ENCODE data around the gene SNAPC2.
"Not testable (repeated sequence)": the region's sequence is repeated elsewhere in the genome, so short reads cannot be mapped to it uniquely, and the experiment has no call there.

Gene SNAPC2

GRCh38 chr19:7926727-7927604, 6.8 kb downstream of the SNAPC2 start:
- Histone ChIP-seq H3K36me3 (peaks cover 17% of the 10 kb centered on the region), H3K27me3 (peaks cover 31% of the 10 kb centered on the region), H3K9me3 (no peaks in the 10 kb centered on the region), H3K27ac (no peak overlapping the region), H3K4me1 (ENCODE audit: control insufficient read depth in 1 of 2, insufficient read depth in 1 of 2, low read depth in 1 of 2, low read length in 1 of 2) (peaks cover 5 to 18% of the 10 kb centered on the region in 2 experiments), H3K4me3 (ENCODE audit: low read depth in 1 of 2, low read length in 1 of 2) (no peak overlapping the region)
- no peak for TF ChIP-seq CTCF (IDR thresholded peaks at IDR 0.05)

DNA sequence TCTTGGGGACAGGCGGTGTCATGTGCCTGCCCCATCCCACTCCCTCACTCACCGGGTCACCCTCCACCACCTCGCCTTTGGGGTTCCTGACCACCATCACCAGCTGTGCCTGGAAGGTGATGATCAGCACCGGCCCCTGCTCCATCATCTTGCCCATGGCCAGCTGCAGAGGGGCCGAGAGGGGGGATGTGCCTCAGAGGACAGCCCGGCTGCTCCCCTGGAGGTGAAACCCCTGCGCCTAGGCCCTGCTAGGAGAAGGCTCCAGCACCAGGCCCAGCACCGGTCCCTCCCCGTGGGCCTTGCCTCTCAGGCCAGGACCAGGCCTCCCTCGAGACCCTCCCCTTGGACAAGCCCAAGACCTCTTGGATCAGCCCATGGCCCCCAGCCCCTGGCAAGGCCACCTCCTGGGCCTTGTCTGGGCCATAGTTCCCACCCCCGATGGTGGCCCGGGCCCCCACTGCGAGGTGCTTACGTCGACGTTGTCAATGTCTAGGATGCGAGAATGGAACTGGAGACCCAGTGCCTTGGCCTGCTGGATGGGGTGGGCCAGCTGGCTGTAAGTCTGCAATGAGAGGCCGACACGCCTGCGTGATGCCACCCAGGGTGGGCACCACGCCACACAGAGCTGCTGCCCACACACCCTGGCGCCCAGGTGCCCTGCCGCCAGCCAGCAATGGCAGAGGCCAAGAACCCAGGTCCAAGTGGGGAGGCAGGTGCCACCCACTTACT, 7.6 kb downstream of the SNAPC2 start:
- Histone ChIP-seq H3K27me3 (peaks cover 31% of the 10 kb centered on the region), H3K4me1 (ENCODE audit: control insufficient read depth in 1 of 2, insufficient read depth in 1 of 2, low read depth in 1 of 2, low read length in 1 of 2) (peaks cover 5 to 14% of the 10 kb centered on the region in 2 experiments), H3K4me3 (ENCODE audit: low read depth in 1 of 2, low read length in 1 of 2) (no peak overlapping the region), H3K27ac (no peak overlapping the region), H3K36me3 (peaks cover 25% of the 10 kb centered on the region), H3K9me3 (no peaks in the 10 kb centered on the region)
- TF ChIP-seq CTCF (IDR thresholded peaks at IDR 0.05) = no peak

DNA sequence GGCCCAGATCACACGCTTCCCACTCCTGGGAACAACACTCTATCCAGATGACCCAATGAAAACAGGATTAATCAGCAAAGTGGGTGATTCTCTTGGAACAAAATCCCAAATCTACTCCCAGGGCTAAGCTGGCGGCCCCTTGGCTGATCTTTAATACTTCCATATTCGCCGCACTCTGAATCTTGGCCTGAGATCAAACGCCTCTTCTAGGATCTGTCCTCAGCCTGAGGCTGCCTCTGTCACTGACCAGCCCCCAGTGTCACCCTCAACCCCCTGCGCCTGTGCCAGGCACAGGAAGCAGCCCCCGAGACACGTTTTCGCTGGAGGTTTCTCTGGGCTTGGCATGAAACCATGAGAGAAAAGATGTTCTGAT, 8.2 kb downstream of the SNAPC2 start:
- peaks cover 30% of the 10 kb centered on the region for H3K36me3 ChIP-seq
- no peak overlapping the region for H3K4me3 ChIP-seq (ENCODE audit: low read depth in 1 of 2, low read length in 1 of 2)
- peaks cover 5 to 14% of the 10 kb centered on the region in 2 experiments for H3K4me1 ChIP-seq (ENCODE audit: control insufficient read depth in 1 of 2, insufficient read depth in 1 of 2, low read depth in 1 of 2, low read length in 1 of 2)
- TF ChIP-seq CTCF (IDR thresholded peaks at IDR 0.05) = no peak
- peaks cover 31% of the 10 kb centered on the region for H3K27me3 ChIP-seq
- no peak overlapping the region for H3K27ac ChIP-seq
- H3K9me3 ChIP-seq = no peaks in the 10 kb centered on the region

DNA sequence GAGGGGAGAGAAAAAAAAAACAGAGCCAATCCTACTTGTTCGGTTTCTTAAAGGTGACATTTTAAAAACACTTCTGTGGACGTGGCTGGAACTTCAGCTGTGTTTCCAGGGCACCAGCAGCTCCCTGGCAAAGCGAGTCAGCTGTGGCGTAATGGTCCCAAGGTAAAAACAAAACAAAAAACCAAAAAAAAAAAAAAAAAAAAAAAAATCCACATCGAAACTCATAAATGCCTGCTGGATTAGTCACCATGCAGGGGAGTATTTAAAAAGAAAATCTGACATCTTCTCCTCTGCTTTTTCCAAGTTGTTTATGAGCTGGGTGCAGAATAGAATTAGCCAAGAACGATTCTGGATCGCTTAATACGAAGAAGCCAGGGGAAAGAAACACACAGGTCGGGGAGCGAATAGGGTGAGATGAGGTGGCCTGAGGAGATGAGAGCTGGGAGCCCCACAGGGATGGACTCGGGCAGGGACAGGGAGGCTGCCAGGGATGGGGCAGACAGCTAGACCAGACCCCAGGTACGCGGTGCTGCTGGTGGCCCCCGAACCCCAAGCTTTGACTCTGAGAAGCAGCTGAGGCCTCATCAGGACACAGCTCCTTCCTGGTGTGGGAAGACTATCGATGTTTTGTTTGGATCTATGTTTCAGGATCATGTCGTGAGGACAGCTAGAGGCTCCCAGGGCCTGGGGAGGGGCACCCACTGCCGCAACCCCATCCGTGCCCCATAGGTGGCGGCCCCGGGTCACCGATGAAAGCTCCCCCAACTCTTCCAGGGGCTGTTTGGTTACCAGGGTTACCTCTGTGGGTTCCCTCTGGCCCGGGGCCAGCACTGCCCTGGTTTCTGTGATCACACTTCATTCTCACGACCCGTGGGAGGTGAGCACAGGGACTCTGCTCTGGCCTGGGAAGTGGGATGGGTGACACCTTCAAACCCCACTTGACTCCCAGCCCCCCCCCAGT, 8.9 kb downstream of the SNAPC2 start:
- peaks cover 5 to 14% of the 10 kb centered on the region in 2 experiments for H3K4me1 ChIP-seq (ENCODE audit: control insufficient read depth in 1 of 2, insufficient read depth in 1 of 2, low read depth in 1 of 2, low read length in 1 of 2)
- H3K4me3 ChIP-seq (ENCODE audit: low read depth in 1 of 2, low read length in 1 of 2) = no peak overlapping the region
- no peaks in the 10 kb centered on the region for H3K9me3 ChIP-seq
- no peak overlapping the region for H3K27ac ChIP-seq
- peaks cover 26% of the 10 kb centered on the region for H3K27me3 ChIP-seq
- TF ChIP-seq CTCF (IDR thresholded peaks at IDR 0.05) = no peak
- H3K36me3 ChIP-seq = peaks cover 37% of the 10 kb centered on the region

GRCh38 chr19:7930030-7930429, 9.9 kb downstream of the SNAPC2 start:
- H3K27ac ChIP-seq; H3K4me3 ChIP-seq (ENCODE audit: low read depth in 1 of 2, low read length in 1 of 2); H3K9me3 ChIP-seq: not testable (repeated sequence)
- Histone ChIP-seq H3K27me3 (peaks cover 16% of the 10 kb centered on the region), H3K36me3 (peaks cover 46% of the 10 kb centered on the region), H3K4me1 (ENCODE audit: control insufficient read depth in 1 of 2, insufficient read depth in 1 of 2, low read depth in 1 of 2, low read length in 1 of 2) (peaks cover 4 to 10% of the 10 kb centered on the region in 2 experiments)
